Endothelial cell of umbilical vein (primary cell): ENCODE data around the gene IWS1. TPM values are rescaled to one million over a fixed set of nuclear protein-coding genes. Genes with fewer than 3 reads are reported as not detected.

Experiments
- BruUV-seq: library from RNA; stranded (reverse); fragments of 400-500 nt; replicated peaks from 2 replicates; lab custom pipeline; 2021; lab: Mats Ljungman, UMichigan
- CTCF ChIA-PET: fragments of 300-600, 350-600 bp; sonication (Branson Sonifier 250); formaldehyde crosslinking; loops from one replicate; lab custom pipeline; 2021; ENCODE audit warnings: antibody characterized with exemption, inconsistent platforms; lab: Charles Lee
- POLR2A ChIA-PET: fragments of 300-600, 350-600 bp; sonication (Branson Sonifier 250); formaldehyde crosslinking; loops from one replicate; lab custom pipeline; 2021; ENCODE audit warnings: antibody characterized with exemption, inconsistent platforms; lab: Charles Lee
- DNase-seq: peaks from one replicate; pipeline ENCODE4 v3.0.0-alpha.2; 2011; ENCODE audit warnings: low read depth, low spot score
- FAIRE-seq: peaks from 2 replicates; lab custom pipeline; 2011; peaks lifted over from hg19 to GRCh38; lab: Jason Lieb, UNC
- H2AFZ ChIP-seq: 2 replicates; pipeline ENCODE4 v1.6.0; 2012; ENCODE audit warnings: low read depth, low read length, control low read depth, inconsistent platforms
- H3K27ac ChIP-seq: 2 replicates; pipeline ENCODE4 v1.5.1; 2011; ENCODE audit warnings: low read depth, mild to moderate bottlenecking, control low read depth, low read length, moderate library complexity; ENCODE audit not compliant: insufficient read depth
- H3K27me3 ChIP-seq, 2 experiments: 2 replicates each; pipeline versions ENCODE4 v1.6.0 to v1.6.1; 2011; ENCODE audit warnings: low read length in 2 of 2, mixed read lengths in 1 of 2; ENCODE audit not compliant: control insufficient read depth in 2 of 2, insufficient read depth in 2 of 2
- H3K36me3 ChIP-seq, 2 experiments: 2 replicates in 1 of 2; 3 replicates in 1 of 2; pipeline ENCODE4 v1.5.1; 2011; ENCODE audit warnings: low read length in 2 of 2, mild to moderate bottlenecking in 1 of 2, moderate library complexity in 1 of 2; ENCODE audit not compliant: control insufficient read depth in 2 of 2, insufficient read depth in 2 of 2; ENCODE audit errors: extremely low read depth in 1 of 2
- H3K4me1 ChIP-seq: 3 replicates; pipeline ENCODE4 v1.5.1; 2011; ENCODE audit warnings: mild to moderate bottlenecking, low read length; ENCODE audit not compliant: control insufficient read depth, insufficient read depth; ENCODE audit errors: extremely low read depth
- H3K4me2 ChIP-seq: 2 replicates; pipeline ENCODE4 v1.6.1; 2011; ENCODE audit warnings: low read length, control low read depth, mixed read lengths; ENCODE audit not compliant: insufficient read depth
- H3K4me3 ChIP-seq, 3 experiments: fragments of 200-600 bp in 1 of 3; sonication (generic), shearing (Covaris generic) in 1 of 3; replicated peaks in 1 of 3; 2 replicates each; pipeline ENCODE4 v1.5.1; 2011 to 2016; ENCODE audit warnings: control low read depth in 3 of 3, low read length in 3 of 3, mild to moderate bottlenecking in 2 of 3, inconsistent platforms in 1 of 3, low read depth in 1 of 3, moderate library complexity in 1 of 3; ENCODE audit not compliant: insufficient read depth in 1 of 3
- H3K79me2 ChIP-seq: 2 replicates; pipeline ENCODE4 v1.6.0; 2012; ENCODE audit warnings: low read length, inconsistent platforms; ENCODE audit not compliant: control insufficient read depth, insufficient read depth
- H3K9ac ChIP-seq: replicated peaks from 2 replicates; pipeline ENCODE3; 2011; ENCODE audit warnings: low read length, control low read depth; ENCODE audit not compliant: insufficient read depth; ENCODE audit errors: extremely low read depth
- H3K9me1 ChIP-seq: replicated peaks from 3 replicates; pipeline ENCODE4 v1.6.0; 2011; ENCODE audit warnings: mild to moderate bottlenecking, low read length; ENCODE audit not compliant: control insufficient read depth, insufficient read depth; ENCODE audit errors: extremely low read depth
- H3K9me3 ChIP-seq: replicated peaks from 2 replicates; pipeline ENCODE4 v1.5.1; 2012; ENCODE audit warnings: low read length, inconsistent platforms; ENCODE audit not compliant: control insufficient read depth, insufficient read depth
- H4K20me1 ChIP-seq: replicated peaks from 2 replicates; pipeline ENCODE3; 2011; ENCODE audit warnings: mild to moderate bottlenecking, low read length; ENCODE audit not compliant: control insufficient read depth, insufficient read depth; ENCODE audit errors: extremely low read depth
- EZH2 ChIP-seq: IDR thresholded peaks from 2 replicates; pipeline ENCODE4 v1.6.1; 2012; ENCODE audit warnings: borderline replicate concordance, low read depth, mild to moderate bottlenecking, moderate library complexity, low read length, inconsistent platforms; ENCODE audit not compliant: severe bottlenecking
- FOS ChIP-seq: IDR thresholded peaks from 2 replicates; pipeline ENCODE4 v1.6.1; 2011; ENCODE audit warnings: mild to moderate bottlenecking, low read length, moderate library complexity, borderline replicate concordance; ENCODE audit not compliant: insufficient read depth
- GATA2 ChIP-seq: IDR thresholded peaks from 2 replicates; pipeline ENCODE4 v1.7.0; 2011; ENCODE audit warnings: low read depth, mild to moderate bottlenecking, moderate library complexity, mixed read lengths, low read length; ENCODE audit not compliant: insufficient read length, insufficient read depth
- JUN ChIP-seq: IDR thresholded peaks from 2 replicates; pipeline ENCODE4 v1.6.1; 2011; ENCODE audit warnings: borderline replicate concordance, low read depth; ENCODE audit not compliant: insufficient read length, insufficient read depth
- MYC ChIP-seq: IDR thresholded peaks from one replicate; pipeline ENCODE4 v1.6.1; 2011; ENCODE audit warnings: mild to moderate bottlenecking, low read depth, low read length
- POLR2A ChIP-seq: IDR thresholded peaks from 2 replicates; pipeline ENCODE4 v1.6.1; 2012; ENCODE audit warnings: low read depth, mild to moderate bottlenecking, control low read depth, low read length
- POLR2AphosphoS5 ChIP-seq: IDR thresholded peaks from 2 replicates; pipeline ENCODE4 v1.6.1; 2012; ENCODE audit warnings: low read depth, mild to moderate bottlenecking, control low read depth, low read length, moderate library complexity; ENCODE audit not compliant: insufficient read depth
- dilution Hi-C: fragments of 300-500 bp; cut with MboI; formaldehyde crosslinking; loops from one replicate; pipeline ENCODE4 v1.15.0; 2019; ENCODE audit warnings: low sequenced_read_pairs; ENCODE audit not compliant: extremely low pct_ligation_motif_present
- intact Hi-C: fragments of 100-400 bp; cut with micrococcal nuclease; formaldehyde crosslinking; loops from one replicate; pipeline ENCODE4 v1.10.0; 2022
- polyA plus RNA-seq, 4 experiments: library from polyadenylated mRNA; depleted of rRNA in 3 of 4; stranded (reverse) in 3 of 4; unstranded in 1 of 4; fragments of >200 nt; gene quantifications; 2 replicates each; pipeline versions ENCODE4 v1.2.1 to v1.2.3, GENCODE V29; 2011 to 2012; ENCODE audit warnings: missing spikeins in 1 of 4
- total RNA-seq: library from RNA; stranded (reverse); gene quantifications from 2 replicates; pipeline ENCODE4 v1.2.3, GENCODE V29; 2021
- TF ChIP-seq, protein P1 (sequence below): IDR thresholded peaks from 2 replicates; pipeline ENCODE4 v1.6.1; 2011; ENCODE audit not compliant: insufficient read depth, insufficient read length
- TF ChIP-seq, protein P2 (sequence below), 2 donors: IDR thresholded peaks; 1 replicate in 1 of 2; 2 replicates in 1 of 2; pipeline ENCODE4 v1.5.1; 2011; ENCODE audit warnings: low read length in 2 of 2, mild to moderate bottlenecking in 2 of 2, moderate library complexity in 2 of 2, control low read depth in 1 of 2, inconsistent platforms in 1 of 2, low read depth in 1 of 2; ENCODE audit not compliant: insufficient read depth in 1 of 2; ENCODE audit errors: extremely low read depth in 1 of 2

IWS1 gene
- total and polyA plus RNA-seq, 2 donors (not counting 3 experiments of a cell fraction or from before 2014, with no cell fraction given): 14.7 to 51.0 TPM

DNA sequence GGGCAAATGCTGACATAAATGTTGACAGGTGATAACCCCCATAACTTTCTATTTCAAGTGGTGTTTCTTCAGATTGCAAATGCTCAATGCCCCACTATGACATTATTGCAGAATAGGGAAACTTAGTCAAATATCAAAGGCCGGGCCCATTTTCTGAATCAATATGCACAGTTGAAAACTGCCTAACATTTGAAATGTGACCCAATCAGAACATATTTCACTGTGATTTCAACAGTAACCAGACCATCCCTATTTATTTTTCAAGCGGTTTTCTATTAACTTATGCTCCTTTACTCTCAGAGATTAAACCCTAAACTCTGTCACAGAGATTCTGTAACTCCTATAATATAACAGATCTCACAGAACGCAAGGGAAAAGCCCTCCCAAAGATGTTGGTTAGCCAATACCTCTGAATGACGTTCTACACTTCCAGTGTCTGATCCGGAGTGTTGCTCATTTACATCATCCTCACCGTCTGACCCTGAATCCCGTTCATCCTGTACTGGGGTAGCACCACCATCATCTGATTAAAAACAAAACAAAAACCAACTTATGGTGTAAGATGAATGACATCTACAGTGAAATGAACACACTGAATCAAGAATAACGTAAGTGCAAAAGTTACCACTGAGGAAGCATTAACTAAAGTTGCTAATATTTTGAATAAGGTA, 2.9 kb downstream of the IWS1 start:
- Histone ChIP-seq H3K36me3 (peaks cover 0 to 8% of the 10 kb centered on the region in 2 experiments), H4K20me1 (no peaks in the 10 kb centered on the region), H3K27me3 (no peaks in the 10 kb centered on the region), H2AFZ (no peak overlapping the region), H3K9me1 (no peaks in the 10 kb centered on the region), H3K9me3 (no peaks in the 10 kb centered on the region), H3K4me2 (no peak overlapping the region), H3K4me3 (no peak overlapping the region), H3K4me1 (peaks cover 11% of the 10 kb centered on the region), H3K79me2 (peaks cover 70% of the 10 kb centered on the region), H3K27ac (no peak overlapping the region), H3K9ac (no peak overlapping the region)
- dilution Hi-C loops (no loop called here), intact Hi-C loops (no loop called here)
- BruUV-seq: no TSS peak
- ChIA-PET POLR2A (no interaction called here), CTCF (no interaction called here)
- DNase-seq: no peak
- TF ChIP-seq JUN (no peak), POLR2AphosphoS5 (no peak), GATA2 (no peak), EZH2 (no peak), FOS (no peak), POLR2A (no peak), MYC (no peak)
- TF ChIP-seq, protein P1, sequence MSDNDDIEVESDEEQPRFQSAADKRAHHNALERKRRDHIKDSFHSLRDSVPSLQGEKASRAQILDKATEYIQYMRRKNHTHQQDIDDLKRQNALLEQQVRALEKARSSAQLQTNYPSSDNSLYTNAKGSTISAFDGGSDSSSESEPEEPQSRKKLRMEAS: no peak
- TF ChIP-seq, protein P2, sequence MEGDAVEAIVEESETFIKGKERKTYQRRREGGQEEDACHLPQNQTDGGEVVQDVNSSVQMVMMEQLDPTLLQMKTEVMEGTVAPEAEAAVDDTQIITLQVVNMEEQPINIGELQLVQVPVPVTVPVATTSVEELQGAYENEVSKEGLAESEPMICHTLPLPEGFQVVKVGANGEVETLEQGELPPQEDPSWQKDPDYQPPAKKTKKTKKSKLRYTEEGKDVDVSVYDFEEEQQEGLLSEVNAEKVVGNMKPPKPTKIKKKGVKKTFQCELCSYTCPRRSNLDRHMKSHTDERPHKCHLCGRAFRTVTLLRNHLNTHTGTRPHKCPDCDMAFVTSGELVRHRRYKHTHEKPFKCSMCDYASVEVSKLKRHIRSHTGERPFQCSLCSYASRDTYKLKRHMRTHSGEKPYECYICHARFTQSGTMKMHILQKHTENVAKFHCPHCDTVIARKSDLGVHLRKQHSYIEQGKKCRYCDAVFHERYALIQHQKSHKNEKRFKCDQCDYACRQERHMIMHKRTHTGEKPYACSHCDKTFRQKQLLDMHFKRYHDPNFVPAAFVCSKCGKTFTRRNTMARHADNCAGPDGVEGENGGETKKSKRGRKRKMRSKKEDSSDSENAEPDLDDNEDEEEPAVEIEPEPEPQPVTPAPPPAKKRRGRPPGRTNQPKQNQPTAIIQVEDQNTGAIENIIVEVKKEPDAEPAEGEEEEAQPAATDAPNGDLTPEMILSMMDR (IDR thresholded peaks at IDR 0.05; ENCODE audit: extremely low read depth in 1 of 2, insufficient read depth in 1 of 2, low read depth in 1 of 2, low read length in 2 of 2): no peak
- FAIRE-seq: no peak
